ENCODE results near the gene MFSD12.

Gene MFSD12

GRCh38 chr19:3514930-3515329 lies 42.5 kb downstream of the MFSD12 start:
- H2AFZ ChIP-seq (ENCODE audit: low read length): no peak overlapping the region
- no peaks in the 10 kb centered on the region for H3K36me3 ChIP-seq (replicated peaks; ENCODE audit: insufficient read depth, low read length)
- no peaks in the 10 kb centered on the region for H4K20me1 ChIP-seq (ENCODE audit: insufficient read depth, low read length)
- H3K9ac ChIP-seq (ENCODE audit: low read length): no peak overlapping the region
- H3F3A ChIP-seq (ENCODE audit: insufficient read depth, low read length): no peaks in the 10 kb centered on the region
- no peaks in the 10 kb centered on the region for H3K27me3 ChIP-seq (replicated peaks; ENCODE audit: insufficient read depth, low read length)
- no peak overlapping the region for H3K27ac ChIP-seq (ENCODE audit: low read length)
- no peak for TF ChIP-seq EZH2 (optimal IDR thresholded peaks at IDR 0.05; ENCODE audit: low read depth, low read length)
- no peak for TF ChIP-seq EZH2phosphoT487 (IDR thresholded peaks at IDR 0.05; ENCODE audit: low read length)
- H3K9me3 ChIP-seq (replicated peaks; ENCODE audit: insufficient read depth, low read length): no peaks in the 10 kb centered on the region
- no peak overlapping the region for H3K4me3 ChIP-seq (ENCODE audit: low read length)
- H3K4me1 ChIP-seq (ENCODE audit: low read length): no peaks in the 10 kb centered on the region
- no peak overlapping the region for H3K4me2 ChIP-seq (ENCODE audit: low read depth, low read length)
- peaks cover 100% of the 10 kb centered on the region for H3K79me2 ChIP-seq (ENCODE audit: low read length)
- no peak for DNase-seq
- H3K9me2 ChIP-seq (replicated peaks; ENCODE audit: insufficient read depth, low read length): no peaks in the 10 kb centered on the region

- H2AFZ ChIP-seq (ENCODE audit: low read length): no peak overlapping the region
- TF ChIP-seq EZH2phosphoT487 (IDR thresholded peaks at IDR 0.05; ENCODE audit: low read length) (no peak), EZH2 (optimal IDR thresholded peaks at IDR 0.05; ENCODE audit: low read depth, low read length) (no peak), CTCF (IDR thresholded peaks at IDR 0.05; ENCODE audit: low read length) (no peak)
- H3F3A ChIP-seq (ENCODE audit: insufficient read depth, low read length): no peaks in the 10 kb centered on the region
- peaks cover 100% of the 10 kb centered on the region for H3K79me2 ChIP-seq (ENCODE audit: low read length)
- no peaks in the 10 kb centered on the region for H3K4me1 ChIP-seq (ENCODE audit: low read length)
- no peak for DNase-seq
- no peaks in the 10 kb centered on the region for H3K9me3 ChIP-seq (replicated peaks; ENCODE audit: insufficient read depth, low read length)
- H3K27ac ChIP-seq (ENCODE audit: low read length): no peak overlapping the region
- no peaks in the 10 kb centered on the region for H4K20me1 ChIP-seq (ENCODE audit: insufficient read depth, low read length)
- no peaks in the 10 kb centered on the region for H3K36me3 ChIP-seq (replicated peaks; ENCODE audit: insufficient read depth, low read length)
- no peaks in the 10 kb centered on the region for H3K27me3 ChIP-seq (replicated peaks; ENCODE audit: insufficient read depth, low read length)
- H3K9me2 ChIP-seq (replicated peaks; ENCODE audit: insufficient read depth, low read length): no peaks in the 10 kb centered on the region
- no peak overlapping the region for H3K4me3 ChIP-seq (ENCODE audit: low read length)
- no peak overlapping the region for H3K4me2 ChIP-seq (ENCODE audit: low read depth, low read length)
- H3K9ac ChIP-seq (ENCODE audit: low read length): no peak overlapping the region
Observed at GRCh38 chr19:3513229-3514140, 43.9 kb downstream of the MFSD12 start.

GRCh38 chr19:3512562-3513228 lies 44.7 kb downstream of the MFSD12 start:
- TF ChIP-seq EZH2phosphoT487 (IDR thresholded peaks at IDR 0.05; ENCODE audit: low read length) (no peak), CTCF (IDR thresholded peaks at IDR 0.05; ENCODE audit: low read length) (no peak), EZH2 (optimal IDR thresholded peaks at IDR 0.05; ENCODE audit: low read depth, low read length) (no peak)
- DNase-seq: no peak
- peaks cover 100% of the 10 kb centered on the region for H3K79me2 ChIP-seq (ENCODE audit: low read length)

More at GRCh38 chr19:3512562-3513228, 44.7 kb downstream of the MFSD12 start:
- no peak overlapping the region for H2AFZ ChIP-seq (ENCODE audit: low read length)
- no peak overlapping the region for H3K4me3 ChIP-seq (ENCODE audit: low read length)
- no peaks in the 10 kb centered on the region for H3K36me3 ChIP-seq (replicated peaks; ENCODE audit: insufficient read depth, low read length)
- no peaks in the 10 kb centered on the region for H3K9me2 ChIP-seq (replicated peaks; ENCODE audit: insufficient read depth, low read length)
- H3K4me2 ChIP-seq (ENCODE audit: low read depth, low read length): no peak overlapping the region
- H4K20me1 ChIP-seq (ENCODE audit: insufficient read depth, low read length): no peaks in the 10 kb centered on the region
- H3K27me3 ChIP-seq (replicated peaks; ENCODE audit: insufficient read depth, low read length): no peaks in the 10 kb centered on the region
- no peak overlapping the region for H3K9ac ChIP-seq (ENCODE audit: low read length)
- H3F3A ChIP-seq (ENCODE audit: insufficient read depth, low read length): no peaks in the 10 kb centered on the region
- H3K27ac ChIP-seq (ENCODE audit: low read length): no peak overlapping the region
- no peaks in the 10 kb centered on the region for H3K9me3 ChIP-seq (replicated peaks; ENCODE audit: insufficient read depth, low read length)
- no peaks in the 10 kb centered on the region for H3K4me1 ChIP-seq (ENCODE audit: low read length)

Measured in MM.1S (cell line).